Endothelial cell of hepatic sinusoid (primary cell): ENCODE data around the gene HBQ1.
"Not testable (repeated sequence)": the region's sequence is repeated elsewhere in the genome, so short reads cannot be mapped to it uniquely, and the experiment has no call there.

Experiments used
- in situ Hi-C: cut with HindIII; loops from 2 replicates; pipeline ENCODE4 v1.10.0; 2017; ENCODE audit warnings: low sequenced_read_pairs

Gene HBQ1

GRCh38 chr16:180101-180675, at the start of gene HBQ1:
Gene HBQ1 (plus strand): TSS chr16:180459. CDS start chr16:180487, 28 bp downstream.
- in situ Hi-C loops, result no loop called here

- in situ Hi-C loops, result no loop called here
Observed at GRCh38 chr16:130533-131173, 49.6 kb upstream of the HBQ1 start.

- in situ Hi-C loops, result no loop called here
Observed at GRCh38 chr16:132120-132519, 48.1 kb upstream of the HBQ1 start.

- in situ Hi-C loops, result no loop called here
Observed at GRCh38 chr16:133716-134115, 46.5 kb upstream of the HBQ1 start.

GRCh38 chr16:138049-138417, 42.2 kb upstream of the HBQ1 start:
- in situ Hi-C loops, result no loop called here

GRCh38 chr16:140175-140857, 39.9 kb upstream of the HBQ1 start:
- in situ Hi-C loops, result no loop called here

GRCh38 chr16:142405-142967, 37.8 kb upstream of the HBQ1 start:
- in situ Hi-C loops, result no loop called here

DNA sequence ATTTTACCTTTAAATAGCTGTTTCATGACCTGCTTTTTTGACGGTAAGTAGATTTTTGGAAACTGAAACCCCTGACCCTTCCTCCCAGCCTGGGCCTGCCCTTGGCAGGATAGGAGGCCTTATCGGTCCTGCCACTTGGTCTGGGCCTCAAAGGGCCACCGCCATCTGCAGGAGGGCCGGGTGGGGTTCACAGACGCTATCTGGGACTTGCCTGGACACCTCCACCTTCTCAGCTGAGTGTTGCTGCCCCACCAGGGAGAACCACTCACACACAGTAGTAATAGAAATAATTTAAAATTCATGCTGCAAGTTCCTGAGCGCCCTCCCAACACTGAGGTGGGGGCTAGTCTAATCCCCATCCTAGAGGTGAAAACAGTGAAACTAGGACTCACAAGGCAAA, 37.2 kb upstream of the HBQ1 start:
- in situ Hi-C loops, result no loop called here

DNA sequence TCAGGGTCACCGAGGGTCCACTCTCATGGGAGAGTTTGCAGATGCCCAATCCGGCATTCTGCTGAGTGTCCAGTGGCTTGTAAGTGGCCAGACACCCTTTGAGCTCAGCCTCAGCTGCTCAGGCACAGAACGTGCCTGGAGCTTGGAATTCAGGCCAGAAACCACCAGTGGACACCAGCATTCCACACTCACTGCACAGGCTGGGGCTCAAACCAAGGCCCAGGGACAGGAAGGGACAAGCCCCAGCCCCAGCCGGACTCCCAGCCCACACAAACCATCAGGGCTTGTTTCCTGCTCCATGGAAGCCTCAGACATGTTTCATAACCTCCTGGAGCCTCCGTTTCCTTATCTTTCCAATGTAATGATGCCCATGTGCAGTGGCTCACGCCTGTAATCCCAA, 36.8 kb upstream of the HBQ1 start:
- in situ Hi-C loops, result no loop called here

DNA sequence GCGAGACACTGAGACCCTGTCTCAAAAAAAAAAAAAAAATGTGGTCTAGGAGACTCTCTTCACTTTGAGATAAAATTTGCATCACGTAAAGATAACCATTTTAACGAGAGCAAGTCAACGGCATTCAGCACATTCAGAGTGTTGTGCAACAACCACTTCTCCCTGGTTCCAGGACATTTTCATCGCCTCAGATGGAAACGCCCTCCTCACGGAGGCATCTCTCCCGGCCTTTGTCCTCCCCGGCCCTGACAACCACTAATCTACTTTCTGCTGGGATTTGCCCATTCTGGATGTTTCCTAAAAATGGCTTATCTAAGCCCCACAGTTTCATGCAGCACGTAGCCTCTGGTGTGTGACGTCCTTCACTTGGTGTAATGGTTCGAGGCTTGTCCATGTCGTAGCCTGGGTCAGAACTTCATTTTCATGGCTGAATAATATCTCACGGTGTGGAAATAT, 35.4 kb upstream of the HBQ1 start:
- in situ Hi-C loops, result no loop called here

DNA sequence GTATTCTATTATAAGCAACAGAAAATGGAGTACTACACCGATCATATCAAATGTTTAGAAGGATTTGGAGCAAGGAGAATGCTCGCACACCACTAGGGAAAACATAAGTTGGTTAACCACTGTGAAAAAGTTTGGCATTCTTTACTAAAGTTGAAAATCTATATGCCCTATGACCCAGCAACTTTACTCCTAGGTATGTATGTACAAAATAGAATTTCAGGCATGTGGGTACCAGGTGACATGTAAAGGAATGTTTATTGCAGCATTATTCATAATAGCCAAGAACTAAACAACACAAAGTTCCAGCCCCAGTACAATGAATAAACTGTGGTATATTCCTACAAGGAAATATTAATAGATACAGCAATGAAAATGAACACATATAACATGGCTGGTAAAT, 33.6 kb upstream of the HBQ1 start:
- in situ Hi-C loops, result no loop called here

DNA sequence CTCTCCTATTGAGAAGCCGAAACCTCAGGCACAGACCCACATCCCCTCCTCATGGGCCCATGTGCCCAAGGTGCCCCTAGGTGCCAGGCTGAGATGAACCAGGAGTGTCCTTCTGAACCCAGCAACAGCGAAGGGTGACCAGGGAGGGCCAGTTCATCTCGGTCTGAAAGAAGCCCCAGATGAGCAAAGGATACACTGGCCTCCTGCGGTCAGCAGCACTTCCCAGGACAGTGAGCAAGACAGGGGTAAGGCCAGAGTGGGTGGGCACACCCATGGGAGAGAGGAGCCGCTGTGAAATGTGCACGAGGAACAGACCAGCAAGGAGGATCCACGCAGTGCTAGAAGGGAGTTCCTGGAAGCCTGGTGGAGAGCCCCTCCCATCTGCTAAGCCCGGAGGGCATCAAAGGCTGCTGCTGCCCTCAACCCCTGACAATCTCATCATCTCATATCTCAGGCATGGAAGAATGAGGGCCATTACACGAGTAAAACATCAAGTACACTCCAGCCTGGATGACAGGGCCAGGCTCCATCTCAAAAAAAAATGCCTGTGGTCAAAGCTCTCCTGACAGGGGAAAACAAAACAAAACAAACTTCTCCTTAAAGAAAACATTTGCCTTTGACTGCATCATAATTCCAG, 31.1 kb upstream of the HBQ1 start:
- in situ Hi-C loops, result no loop called here

DNA sequence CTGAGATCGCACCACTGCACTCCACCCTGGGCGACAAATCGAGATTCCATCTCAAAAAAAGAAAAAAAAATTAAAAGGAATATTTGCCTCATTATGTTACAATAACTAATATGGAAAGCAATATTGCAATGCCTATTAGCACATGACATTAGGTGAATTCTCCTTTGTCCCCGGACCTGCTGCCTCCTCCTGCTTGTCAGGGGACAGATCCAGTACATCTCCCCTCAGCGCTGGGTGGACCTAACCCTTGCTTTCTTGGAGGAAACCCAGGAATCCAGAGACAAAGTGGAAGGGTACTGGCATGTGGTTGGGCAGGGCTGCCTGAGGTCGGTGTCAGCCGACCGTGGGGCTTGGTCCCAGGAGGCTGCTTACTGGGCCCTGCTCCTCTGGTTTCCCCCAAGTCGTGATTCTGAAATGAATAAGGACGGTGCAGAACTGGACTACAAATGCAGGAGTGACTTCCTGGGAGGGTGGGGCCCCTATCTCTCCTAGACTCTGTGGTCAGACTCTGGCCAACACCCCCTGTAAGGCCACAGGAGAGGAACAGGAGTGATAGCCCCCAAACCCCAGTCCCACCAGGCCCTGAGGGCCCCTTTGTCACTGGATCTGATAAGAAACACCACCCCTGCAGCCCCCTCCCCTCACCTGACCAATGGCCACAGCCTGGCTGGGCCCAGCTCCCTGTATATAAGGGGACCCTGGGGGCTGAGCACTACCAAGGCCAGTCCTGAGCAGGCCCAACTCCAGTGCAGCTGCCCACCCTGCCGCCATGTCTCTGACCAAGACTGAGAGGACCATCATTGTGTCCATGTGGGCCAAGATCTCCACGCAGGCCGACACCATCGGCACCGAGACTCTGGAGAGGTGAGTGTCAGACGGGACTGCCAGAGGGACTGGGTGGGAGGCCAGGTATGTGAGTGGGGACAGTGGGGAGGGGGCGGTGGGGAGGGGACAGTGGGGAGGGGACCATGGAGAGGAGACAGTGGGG, 27.8 kb upstream of the HBQ1 start, which contains the start of gene HBZ:
HBZ (plus strand) TSS at position 504 of the 988 bp plus-strand sequence; CDS start at position 770, 266 bp downstream.
- in situ Hi-C loops, result no loop called here

GRCh38 chr16:153129-153521, 27.1 kb upstream of the HBQ1 start:
- in situ Hi-C loops, result not testable (repeated sequence)

- in situ Hi-C loops, result not testable (repeated sequence)
Observed at GRCh38 chr16:153550-154216, 26.6 kb upstream of the HBQ1 start.

DNA sequence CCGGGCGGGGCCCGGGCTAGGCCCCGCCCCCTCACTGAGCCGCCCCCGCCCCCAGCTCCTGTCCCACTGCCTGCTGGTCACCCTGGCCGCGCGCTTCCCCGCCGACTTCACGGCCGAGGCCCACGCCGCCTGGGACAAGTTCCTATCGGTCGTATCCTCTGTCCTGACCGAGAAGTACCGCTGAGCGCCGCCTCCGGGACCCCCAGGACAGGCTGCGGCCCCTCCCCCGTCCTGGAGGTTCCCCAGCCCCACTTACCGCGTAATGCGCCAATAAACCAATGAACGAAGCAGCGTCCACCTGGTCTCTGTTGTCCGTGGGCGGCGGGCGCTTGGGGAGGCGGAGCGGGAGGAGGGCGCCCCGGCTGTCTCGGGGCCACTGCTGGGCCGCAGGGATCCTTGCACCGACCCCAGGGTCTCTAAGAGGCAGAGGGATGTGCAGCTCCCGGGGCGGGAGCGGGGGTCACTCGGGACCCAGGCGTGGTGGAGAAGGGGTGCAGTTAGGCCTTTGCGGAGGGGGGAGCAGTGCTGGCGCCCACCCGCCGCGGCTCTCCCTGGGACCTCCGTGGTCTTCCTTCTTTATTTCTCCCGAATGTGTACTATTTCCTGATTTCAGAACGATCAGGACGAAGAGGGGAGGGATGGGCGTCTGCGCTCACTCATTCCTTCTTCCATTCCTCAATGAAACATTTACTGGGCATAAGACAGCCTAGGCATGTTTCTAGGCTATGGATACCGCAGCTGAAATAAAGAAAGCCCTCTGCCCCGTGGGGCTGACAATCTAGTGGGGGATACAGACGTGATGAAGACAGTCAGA, 25.8 kb upstream of the HBQ1 start:
- in situ Hi-C loops, result no loop called here

DNA sequence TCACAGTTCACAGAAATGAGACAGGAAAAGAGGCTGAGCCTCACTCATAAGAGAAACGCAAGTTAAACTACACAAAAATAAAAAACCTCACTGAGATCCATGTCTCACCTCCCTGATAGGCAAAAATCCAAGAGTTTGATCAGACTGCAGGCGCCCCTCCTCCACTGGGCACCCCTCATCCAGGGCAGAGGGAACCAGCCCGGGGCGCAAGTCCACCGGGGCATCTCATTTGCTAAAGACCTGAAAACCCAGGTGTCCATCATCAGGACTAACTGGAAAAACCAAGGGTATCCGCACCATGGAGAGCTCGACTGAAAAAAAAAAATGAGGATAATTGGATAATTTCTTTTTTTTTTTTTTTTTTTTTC, 25.2 kb upstream of the HBQ1 start:
- in situ Hi-C loops, result no loop called here

DNA sequence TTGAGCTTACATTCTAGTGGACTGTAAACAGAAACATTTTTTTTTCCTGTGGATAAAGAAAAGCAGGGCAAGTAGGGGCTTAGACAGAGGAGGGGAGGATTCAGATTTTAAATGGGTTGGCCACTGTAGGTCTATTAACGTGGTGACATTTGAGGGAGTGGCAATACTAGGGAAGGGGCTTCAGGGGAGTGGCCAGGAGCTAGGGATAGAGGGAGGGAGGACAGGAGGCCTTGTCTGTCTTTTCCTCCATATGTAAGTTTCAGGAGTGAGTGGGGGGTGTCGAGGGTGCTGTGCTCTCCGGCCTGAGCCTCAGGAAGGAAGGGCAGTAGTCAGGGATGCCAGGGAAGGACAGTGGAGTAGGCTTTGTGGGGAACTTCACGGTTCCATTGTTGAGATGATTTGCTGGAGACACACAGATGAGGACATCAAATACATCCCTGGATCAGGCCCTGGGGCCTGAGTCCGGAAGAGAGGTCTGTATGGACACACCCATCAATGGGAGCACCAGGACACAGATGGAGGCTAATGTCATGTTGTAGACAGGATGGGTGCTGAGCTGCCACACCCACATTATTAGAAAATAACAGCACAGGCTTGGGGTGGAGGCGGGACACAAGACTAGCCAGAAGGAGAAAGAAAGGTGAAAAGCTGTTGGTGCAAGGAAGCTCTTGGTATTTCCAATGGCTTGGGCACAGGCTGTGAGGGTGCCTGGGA, 21.0 kb upstream of the HBQ1 start:
- in situ Hi-C loops, result no loop called here
